CD14-positive monocyte (primary cell): Measurements from ENCODE around the gene CES3. TPM values are rescaled to one million over a fixed set of nuclear protein-coding genes. Genes with fewer than 3 reads are reported as not detected.
A peak's percentile ranks its signal among the peaks of the same experiment; 100 is the strongest.
"Not testable (repeated sequence)": the region's sequence is repeated elsewhere in the genome, so short reads cannot be mapped to it uniquely, and the experiment has no call there.

Experiments used
- DNase-seq, 3 donors: peaks; one replicate each; pipeline ENCODE4 v3.0.0-alpha.2; 2011 to 2022
- H2AFZ ChIP-seq: 2 replicates; pipeline ENCODE4 v1.6.0; 2012; ENCODE audit warnings: mild to moderate bottlenecking, low read depth, low read length, inconsistent platforms; ENCODE audit not compliant: insufficient read depth, poor library complexity, severe bottlenecking
- H3K27ac ChIP-seq, 2 donors: 1 replicate in 1 of 2; 2 replicates in 1 of 2; pipeline ENCODE4 v1.5.1; 2012 to 2013; ENCODE audit warnings: low read length in 2 of 2, control low read depth in 1 of 2, inconsistent platforms in 1 of 2, low read depth in 1 of 2, mild to moderate bottlenecking in 1 of 2
- H3K27me3 ChIP-seq, 2 donors: one replicate each; pipeline versions ENCODE4 v1.6.0 to v1.6.1; 2011 to 2013; ENCODE audit warnings: low read length in 2 of 2; ENCODE audit not compliant: control insufficient read depth in 2 of 2, insufficient read depth in 2 of 2
- H3K36me3 ChIP-seq, 2 donors: replicated peaks in 1 of 2; 1 replicate in 1 of 2; 2 replicates in 1 of 2; pipeline versions ENCODE4 v1.5.1 to v1.6.1; 2012 to 2013; ENCODE audit warnings: low read length in 2 of 2, control low read depth in 1 of 2, inconsistent platforms in 1 of 2, mild to moderate bottlenecking in 1 of 2; ENCODE audit not compliant: insufficient read depth in 2 of 2, control insufficient read depth in 1 of 2
- H3K4me1 ChIP-seq, 2 donors: 1 replicate in 1 of 2; 2 replicates in 1 of 2; pipeline versions ENCODE4 v1.5.1 to v1.6.1; 2012 to 2013; ENCODE audit warnings: low read length in 2 of 2, control low read depth in 1 of 2, inconsistent platforms in 1 of 2, mild to moderate bottlenecking in 1 of 2, moderate library complexity in 1 of 2; ENCODE audit not compliant: insufficient read depth in 2 of 2, control insufficient read depth in 1 of 2
- H3K4me2 ChIP-seq: replicated peaks from 2 replicates; pipeline ENCODE3; 2012; ENCODE audit warnings: low read length, moderate library complexity, mild to moderate bottlenecking; ENCODE audit not compliant: poor library complexity, severe bottlenecking; ENCODE audit errors: extremely low read depth
- H3K4me3 ChIP-seq, 3 experiments: fragments of 200-600 bp in 1 of 3; sonication (generic) in 1 of 3; replicated peaks in 1 of 3; 1 replicate in 2 of 3; 2 replicates in 1 of 3; pipeline ENCODE4 v1.5.1; 2011 to 2013; ENCODE audit warnings: low read length in 3 of 3, mild to moderate bottlenecking in 3 of 3, control low read depth in 2 of 3, low read depth in 2 of 3, inconsistent platforms in 1 of 3, moderate library complexity in 1 of 3
- H3K79me2 ChIP-seq: 2 replicates; pipeline ENCODE4 v1.6.0; 2012; ENCODE audit warnings: mild to moderate bottlenecking, control low read depth, inconsistent platforms, low read length, moderate library complexity; ENCODE audit not compliant: insufficient read depth
- H3K9ac ChIP-seq: 2 replicates; pipeline ENCODE4 v1.6.0; 2017; ENCODE audit warnings: low read length, mild to moderate bottlenecking; ENCODE audit not compliant: insufficient read depth, poor library complexity, severe bottlenecking
- H3K9me3 ChIP-seq, 2 donors: replicated peaks in 1 of 2; 1 replicate in 1 of 2; 2 replicates in 1 of 2; pipeline versions ENCODE4 v1.5.1 to v1.6.1; 2012 to 2013; ENCODE audit warnings: low read length in 2 of 2, control low read depth in 1 of 2; ENCODE audit not compliant: control insufficient read depth in 1 of 2, insufficient read depth in 1 of 2
- H4K20me1 ChIP-seq: 2 replicates; pipeline ENCODE4 v1.6.0; 2012; ENCODE audit warnings: mild to moderate bottlenecking, low read length, control low read depth, moderate library complexity; ENCODE audit not compliant: insufficient read depth
- H3K27ac Mint-ChIP-seq, 7 donors: one replicate each; pipeline ENCODE4 v1.8.0; 2020; ENCODE audit warnings: mild to moderate bottlenecking in 7 of 7, mixed read lengths in 7 of 7, moderate library complexity in 6 of 7, inconsistent platforms in 2 of 7
- H3K27me3 Mint-ChIP-seq, 3 donors: one replicate each; pipeline ENCODE4 v1.8.0; 2021 to 2022; ENCODE audit warnings: low read depth in 3 of 3, mild to moderate bottlenecking in 3 of 3, mixed read lengths in 3 of 3, moderate library complexity in 3 of 3, inconsistent platforms in 1 of 3
- H3K36me3 Mint-ChIP-seq, 2 donors: one replicate each; pipeline ENCODE4 v1.8.0; 2020; ENCODE audit warnings: mixed read lengths in 2 of 2, inconsistent platforms in 1 of 2, mild to moderate bottlenecking in 1 of 2
- H3K4me1 Mint-ChIP-seq: one replicate; pipeline ENCODE4 v1.8.0; 2020; ENCODE audit warnings: mild to moderate bottlenecking, mixed read lengths
- H3K4me3 Mint-ChIP-seq, 2 donors: one replicate each; pipeline ENCODE4 v1.8.0; 2020; ENCODE audit warnings: mild to moderate bottlenecking in 2 of 2, mixed read lengths in 2 of 2, moderate library complexity in 1 of 2
- H3K9me3 Mint-ChIP-seq, 7 donors: one replicate each; pipeline ENCODE4 v1.8.0; 2020 to 2022; ENCODE audit warnings: mixed read lengths in 7 of 7, mild to moderate bottlenecking in 6 of 7, moderate library complexity in 6 of 7, inconsistent platforms in 2 of 7
- WGBS: methylation state at CpG from one replicate; pipeline ENCODE4 v1.1.5; 2013; ENCODE audit warnings: missing lambda C conversion rate; ENCODE audit not compliant: insufficient coverage; 5-methylcytosine and 5-hydroxymethylcytosine counted together
- intact Hi-C, 2 donors: fragments of 100-400 bp; cut with micrococcal nuclease; formaldehyde crosslinking; loops; one replicate each; pipeline versions ENCODE4 v1.15.0 to v1.15.1; 2023
- polyA plus RNA-seq, 3 donors: library from polyadenylated mRNA; depleted of rRNA in 1 of 3; unstranded in 2 of 3; stranded (reverse) in 1 of 3; fragments of 300-500 nt in 2 of 3; fragments of >200 nt in 1 of 3; fragmentation: Illumina TruSeq in 2 of 3; gene quantifications; 1 replicate in 2 of 3; 2 replicates in 1 of 3; pipeline ENCODE4 v1.2.3, GENCODE V29; 2012 to 2021
- TF ChIP-seq, protein P1 (sequence below): fragments of 200-600 bp; IDR thresholded peaks from one replicate; pipeline ENCODE4 v1.8.0; 2022; ENCODE audit warnings: antibody characterized with exemption, mild to moderate bottlenecking

Gene CES3
- polyA plus RNA-seq, 3 donors: 0.48 TPM; not detected in 2

DNA sequence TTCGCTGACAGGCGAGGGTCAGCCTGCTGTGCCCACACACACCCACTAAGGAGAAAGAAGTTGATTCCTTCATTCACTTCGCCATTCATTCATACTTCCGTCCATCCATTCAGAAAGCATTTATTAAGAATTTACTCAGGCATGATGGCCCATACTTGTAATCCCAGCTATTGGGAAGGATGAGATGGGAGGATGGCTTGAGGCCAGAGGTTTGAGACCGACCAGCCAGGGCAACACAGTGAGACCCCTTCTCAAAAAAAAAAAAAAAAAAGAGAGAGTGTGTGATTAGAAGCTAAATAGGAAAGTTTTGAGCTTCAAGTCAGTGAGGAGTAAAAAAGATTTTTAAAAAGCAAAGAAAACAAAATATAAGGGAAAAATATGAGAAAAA lies 17.0 kb upstream of the CES3 start:
- TF ChIP-seq, protein P1, sequence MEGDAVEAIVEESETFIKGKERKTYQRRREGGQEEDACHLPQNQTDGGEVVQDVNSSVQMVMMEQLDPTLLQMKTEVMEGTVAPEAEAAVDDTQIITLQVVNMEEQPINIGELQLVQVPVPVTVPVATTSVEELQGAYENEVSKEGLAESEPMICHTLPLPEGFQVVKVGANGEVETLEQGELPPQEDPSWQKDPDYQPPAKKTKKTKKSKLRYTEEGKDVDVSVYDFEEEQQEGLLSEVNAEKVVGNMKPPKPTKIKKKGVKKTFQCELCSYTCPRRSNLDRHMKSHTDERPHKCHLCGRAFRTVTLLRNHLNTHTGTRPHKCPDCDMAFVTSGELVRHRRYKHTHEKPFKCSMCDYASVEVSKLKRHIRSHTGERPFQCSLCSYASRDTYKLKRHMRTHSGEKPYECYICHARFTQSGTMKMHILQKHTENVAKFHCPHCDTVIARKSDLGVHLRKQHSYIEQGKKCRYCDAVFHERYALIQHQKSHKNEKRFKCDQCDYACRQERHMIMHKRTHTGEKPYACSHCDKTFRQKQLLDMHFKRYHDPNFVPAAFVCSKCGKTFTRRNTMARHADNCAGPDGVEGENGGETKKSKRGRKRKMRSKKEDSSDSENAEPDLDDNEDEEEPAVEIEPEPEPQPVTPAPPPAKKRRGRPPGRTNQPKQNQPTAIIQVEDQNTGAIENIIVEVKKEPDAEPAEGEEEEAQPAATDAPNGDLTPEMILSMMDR: no peak
- Mint-ChIP-seq H3K27ac (peak overlapping the region in 1 of 7 donors; percentile 76), H3K36me3 (peaks cover 52 to 54% of the 10 kb centered on the region in 2 donors), H3K4me1 (peaks cover 21% of the 10 kb centered on the region), H3K27me3 (peaks cover 17 to 22% (median 19%) of the 10 kb centered on the region in 3 donors), H3K4me3 (no peak overlapping the region), H3K9me3 (peaks cover 0 to 4% (median 0%) of the 10 kb centered on the region in 7 donors)
- Histone ChIP-seq H3K4me2 (no peak overlapping the region), H3K9ac (no peak overlapping the region), H4K20me1 (peaks cover 35% of the 10 kb centered on the region), H3K79me2 (no peaks in the 10 kb centered on the region), H3K27me3 (peaks cover 8 to 15% of the 10 kb centered on the region in 2 donors), H2AFZ (no peak overlapping the region), H3K4me3 (no peak overlapping the region), H3K27ac (no peak overlapping the region), H3K4me1 (peaks cover 16 to 18% of the 10 kb centered on the region in 2 donors), H3K36me3 (peaks cover 49 to 51% of the 10 kb centered on the region in 2 donors), H3K9me3 (no peaks in the 10 kb centered on the region)
- WGBS: no CpG with 5 or more reads among the region's 5 CpGs
- intact Hi-C loops: no loop called here
- DNase-seq: no peak

DNA sequence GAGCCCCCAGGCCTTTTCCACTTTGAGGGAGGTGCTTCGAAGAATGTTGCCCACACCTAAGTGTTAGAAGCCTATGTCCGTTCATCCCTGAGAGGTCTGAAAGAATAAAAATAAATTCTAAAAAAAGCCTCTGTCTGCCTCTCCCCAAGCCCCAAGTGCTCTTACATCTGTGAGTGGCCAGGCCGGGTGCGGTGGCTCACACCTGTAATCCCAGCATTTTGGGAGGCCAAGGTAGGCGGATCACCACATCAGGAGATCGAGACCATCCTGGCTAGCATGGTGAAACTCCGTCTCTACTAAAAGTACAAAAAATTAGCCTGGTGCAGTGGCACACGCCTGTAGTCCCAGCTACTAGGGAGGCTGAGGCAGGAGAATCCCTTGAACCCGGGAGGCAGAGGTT lies 16.1 kb upstream of the CES3 start:
- Histone ChIP-seq H3K36me3 (peaks cover 40 to 42% of the 10 kb centered on the region in 2 donors), H3K27me3 (peaks cover 17 to 24% of the 10 kb centered on the region in 2 donors), H4K20me1 (peaks cover 26% of the 10 kb centered on the region), H3K4me1 (peaks cover 17 to 18% of the 10 kb centered on the region in 2 donors)
- H3K9me3 Mint-ChIP-seq, H3K27ac ChIP-seq, H3K9me3 ChIP-seq, H2AFZ ChIP-seq, H3K27ac Mint-ChIP-seq, H3K4me2 ChIP-seq, H3K9ac ChIP-seq, H3K79me2 ChIP-seq, intact Hi-C loops, H3K4me3 ChIP-seq, DNase-seq: not testable (repeated sequence)
- WGBS: 95% methylated on average over 6 of the region's 9 CpGs
- peaks cover 45% of the 10 kb centered on the region in 2 donors for H3K36me3 Mint-ChIP-seq
- H3K27me3 Mint-ChIP-seq: peaks cover 27 to 31% (median 28%) of the 10 kb centered on the region in 3 donors
- H3K4me1 Mint-ChIP-seq: peaks cover 22% of the 10 kb centered on the region
- H3K4me3 Mint-ChIP-seq: peak overlapping the region in 1 of 2 donors; percentile 37
